K562 (cell line): ENCODE results near the gene YPEL5. TPM values are rescaled to one million over a fixed set of nuclear protein-coding genes. Genes with fewer than 3 reads are reported as not detected.

ENCODE experiments used
- AFF1 ChIP-seq, 2 experiments: fragments of 450-650 bp; IDR thresholded peaks; 2 replicates each; pipeline ENCODE4 v1.6.1; 2018; ENCODE audit warnings: mild to moderate bottlenecking in 2 of 2, low read depth in 1 of 2; ENCODE audit not compliant: partially characterized antibody in 2 of 2
- BRF1 ChIP-seq: IDR thresholded peaks from 3 replicates; pipeline ENCODE4 v1.6.1; 2011; ENCODE audit warnings: borderline replicate concordance, mild to moderate bottlenecking; ENCODE audit not compliant: insufficient read length; ENCODE audit errors: extremely low read depth
- DACH1 ChIP-seq: fragments of 450-650 bp; IDR thresholded peaks from 2 replicates; pipeline ENCODE4 v1.6.1; 2018; ENCODE audit not compliant: partially characterized antibody
- FOXJ3 ChIP-seq: sonication (generic); formaldehyde crosslinking; IDR thresholded peaks from 2 replicates; pipeline ENCODE4 v1.4.0; 2020; ENCODE audit warnings: mild to moderate bottlenecking, missing genetic modification reagents
- HOMEZ ChIP-seq: fragments of 250-450 bp; sonication (Bioruptor Pico); IDR thresholded peaks from 2 replicates; pipeline ENCODE4 v1.4.0; 2020; ENCODE audit warnings: mild to moderate bottlenecking, moderate library complexity
- LEF1 ChIP-seq: fragments of 450-650 bp; IDR thresholded peaks from 2 replicates; pipeline ENCODE4 v1.6.1; 2016; ENCODE audit warnings: mild to moderate bottlenecking
- MECOM ChIP-seq: fragments of 250-450 bp; sonication (Bioruptor Pico); IDR thresholded peaks from 2 replicates; pipeline ENCODE4 v1.8.0; 2022; ENCODE audit warnings: inconsistent platforms
- NR2F6 ChIP-seq: fragments of 450-650 bp; formaldehyde crosslinking; IDR thresholded peaks from 2 replicates; pipeline ENCODE4 v1.4.0; 2020; ENCODE audit warnings: mild to moderate bottlenecking
- PTRF ChIP-seq: fragments of 450-650 bp; IDR thresholded peaks from 2 replicates; pipeline ENCODE4 v1.6.1; 2016; ENCODE audit warnings: mild to moderate bottlenecking, missing genetic modification characterization, missing compliant biosample characterization
- TFAM ChIP-seq: fragments of 250-450 bp; sonication (Bioruptor Pico); conservative IDR thresholded peaks from 2 replicates; pipeline ENCODE4 v1.5.0; 2021; ENCODE audit warnings: mild to moderate bottlenecking, moderate library complexity
- ZHX1 ChIP-seq: fragments of 150-350 bp; conservative IDR thresholded peaks from 2 replicates; pipeline ENCODE4 v1.6.1; 2014; ENCODE audit warnings: low read length
- ZNF165 ChIP-seq: fragments of 250-450 bp; sonication (Bioruptor Pico); IDR thresholded peaks from 2 replicates; pipeline ENCODE4 v1.4.0; 2020; ENCODE audit warnings: borderline replicate concordance
- ZNF23 ChIP-seq: fragments of 250-450 bp; sonication (Bioruptor Pico); IDR thresholded peaks from 2 replicates; pipeline ENCODE4 v1.4.0; 2020; ENCODE audit warnings: mild to moderate bottlenecking
- ZNF253 ChIP-seq: fragments of 250-450 bp; sonication (Bioruptor Pico); conservative IDR thresholded peaks from 2 replicates; pipeline ENCODE4 v1.6.1; 2021; ENCODE audit warnings: mild to moderate bottlenecking
- ZNF655 ChIP-seq: fragments of 250-450 bp; sonication (Bioruptor Pico); IDR thresholded peaks from 2 replicates; pipeline ENCODE4 v1.5.0; 2021
- ZNF699 ChIP-seq: fragments of 250-450 bp; sonication (Bioruptor Pico); IDR thresholded peaks from 2 replicates; pipeline ENCODE4 v1.8.0; 2021; ENCODE audit warnings: mild to moderate bottlenecking, moderate library complexity; ENCODE audit not compliant: insufficient replicate concordance
- polyA plus RNA-seq, 8 experiments: library from polyadenylated mRNA; depleted of rRNA in 4 of 8; stranded (reverse) in 5 of 8; unstranded in 3 of 8; fragments of >200 nt; fragmentation: Nextera tagmentation in 2 of 8; fragmentation: Illumina TruSeq in 1 of 8; extraction: Ambion mirVana in 2 of 8; extraction: Trizol in 1 of 8; gene quantifications; 2 replicates each; pipeline versions ENCODE4 v1.2.1 to v1.2.3, GENCODE V29; 2011 to 2014; ENCODE audit warnings: inconsistent platforms in 1 of 8, missing spikeins in 1 of 8
- total RNA-seq, 7 experiments: library from RNA; depleted of rRNA in 6 of 7; stranded (reverse); fragments of >200 nt in 6 of 7; fragmentation: Illumina TruSeq in 2 of 7; extraction: Trizol in 2 of 7; gene quantifications; 2 replicates each; pipeline versions ENCODE4 v1.2.1 to v1.2.3, GENCODE V29; 2011 to 2021; ENCODE audit warnings: low replicate concordance in 1 of 7

Gene YPEL5
- total and polyA plus RNA-seq, 9 of the 15 experiments (the other 6 are each of a cell fraction or from before 2014, with no cell fraction given) = 5.4 to 34.4 (median 12.3) TPM

- TF ChIP-seq FOXJ3 (no peak), AFF1 (IDR thresholded peaks at IDR 0.05; ENCODE audit: low read depth in 1 of 2, partially characterized antibody in 2 of 2) (no peak), BRF1 (no peak), TFAM (CRISPR knock-in tag) (no peak), ZNF165 (CRISPR knock-in tag) (no peak), ZNF253 (CRISPR knock-in tag) (no peak), ZNF23 (no peak), ZNF699 (CRISPR knock-in tag) (no peak), DACH1 (peak; percentile 78), NR2F6 (CRISPR knock-in tag) (no peak), ZHX1 (no peak), ZNF655 (CRISPR knock-in tag) (no peak), MECOM (CRISPR knock-in tag) (no peak), HOMEZ (CRISPR knock-in tag) (no peak), LEF1 (no peak), PTRF (tag) (no peak)
Observed at GRCh38 chr2:30147715-30148610, 1.2 kb downstream of the YPEL5 start (continued).
